Keratinocyte (primary cell): Measurements from ENCODE around the gene DPYD.

Experiments
- CTCF ChIP-seq, 3 experiments: IDR thresholded peaks in 1 of 3; conservative IDR thresholded peaks in 1 of 3; optimal IDR thresholded peaks in 1 of 3; 2 replicates in 2 of 3; 3 replicates in 1 of 3; pipeline versions ENCODE3 to v1.5.1; 2011; ENCODE audit warnings: low read length in 3 of 3, mild to moderate bottlenecking in 3 of 3, moderate library complexity in 2 of 3, control low read depth in 1 of 3, inconsistent platforms in 1 of 3; ENCODE audit not compliant: insufficient read depth in 2 of 3; ENCODE audit errors: extremely low read depth in 1 of 3
- EZH2 ChIP-seq: IDR thresholded peaks from one replicate; pipeline ENCODE4 v1.6.1; 2012; ENCODE audit warnings: inconsistent platforms, mild to moderate bottlenecking, low read length, moderate library complexity

GRCh38 chr1:97262842-97263241 is 658.0 kb downstream of the DPYD start:
- TF ChIP-seq CTCF (optimal IDR thresholded peaks at IDR 0.05 in 1 of 3, IDR thresholded peaks at IDR 0.05 in 1 of 3, conservative IDR thresholded peaks at IDR 0.05 in 1 of 3; ENCODE audit: extremely low read depth in 1 of 3, insufficient read depth in 2 of 3, low read length in 3 of 3) (no peak), EZH2 (no peak)
